B cell (primary cell): Measurements from ENCODE around the gene C17orf50. TPM values are rescaled to one million over a fixed set of nuclear protein-coding genes. Genes with fewer than 3 reads are reported as not detected.

Source experiments
- ATAC-seq: fragments of 200-7000 bp; cut with Tn5 transposase; one replicate; pipeline ENCODE4 v1.10.0; 2021; ENCODE audit warnings: low read depth, mild to moderate bottlenecking, moderate number of reproducible peaks, moderate library complexity
- CTCF ChIA-PET: fragments of 350-600 bp; sonication (Branson Sonifier 250); formaldehyde crosslinking; loops from one replicate; lab custom pipeline; 2021; ENCODE audit warnings: antibody characterized with exemption, inconsistent platforms; lab: Charles Lee
- POLR2A ChIA-PET: fragments of 350-600 bp; sonication (Branson Sonifier 250); formaldehyde crosslinking; loops from one replicate; lab custom pipeline; 2021; ENCODE audit warnings: antibody characterized with exemption; lab: Charles Lee
- DNase-seq: peaks from one replicate; pipeline ENCODE4 v3.0.0; 2013
- H2AFZ ChIP-seq: 2 replicates; pipeline ENCODE4 v1.6.1; 2012; ENCODE audit warnings: mild to moderate bottlenecking, low read depth, low read length; ENCODE audit not compliant: insufficient read depth, poor library complexity, severe bottlenecking
- H3K27ac ChIP-seq, 2 donors: 1 replicate in 1 of 2; 2 replicates in 1 of 2; pipeline ENCODE4 v1.5.1; 2012 to 2013; ENCODE audit warnings: low read length in 2 of 2, mild to moderate bottlenecking in 2 of 2, moderate library complexity in 1 of 2
- H3K27me3 ChIP-seq, 4 experiments: fragments of 200-600 bp in 1 of 4; sonication (generic) in 1 of 4; replicated peaks in 1 of 4; 1 replicate in 2 of 4; 2 replicates in 2 of 4; pipeline versions ENCODE4 v1.6.1 to v1.7.0; 2013 to 2016; ENCODE audit warnings: low read length in 3 of 4, mild to moderate bottlenecking in 2 of 4, mixed read lengths in 1 of 4, moderate library complexity in 1 of 4; ENCODE audit not compliant: insufficient read depth in 4 of 4, control insufficient read depth in 3 of 4; ENCODE audit errors: control extremely low read depth in 1 of 4
- H3K36me3 ChIP-seq, 2 experiments: replicated peaks in 1 of 2; 1 replicate in 1 of 2; 2 replicates in 1 of 2; pipeline versions ENCODE4 v1.6.1 to v1.7.1; 2013; ENCODE audit warnings: low read length in 1 of 2; ENCODE audit not compliant: insufficient read depth in 2 of 2, control insufficient read depth in 1 of 2; ENCODE audit errors: control extremely low read depth in 1 of 2, extremely low read depth in 1 of 2
- H3K4me1 ChIP-seq, 2 donors: fragments of 200-600 bp in 1 of 2; sonication (generic) in 1 of 2; 1 replicate in 1 of 2; 2 replicates in 1 of 2; pipeline versions ENCODE4 v1.5.1 to v1.6.1; 2013 to 2017; ENCODE audit warnings: low read length in 2 of 2; ENCODE audit not compliant: control insufficient read depth in 2 of 2, insufficient read depth in 2 of 2
- H3K4me2 ChIP-seq: replicated peaks from 2 replicates; pipeline ENCODE3; 2012; ENCODE audit warnings: mild to moderate bottlenecking, low read depth, low read length; ENCODE audit not compliant: poor library complexity, severe bottlenecking
- H3K4me3 ChIP-seq, 5 experiments: fragments of 200-600 bp in 1 of 5; sonication (generic) in 1 of 5; 1 replicate in 3 of 5; 2 replicates in 2 of 5; pipeline versions ENCODE4 v1.5.1 to v1.7.0; 2011 to 2016; ENCODE audit warnings: low read length in 4 of 5, mild to moderate bottlenecking in 4 of 5, low read depth in 2 of 5, control low read depth in 1 of 5, moderate library complexity in 1 of 5; ENCODE audit not compliant: insufficient read depth in 1 of 5; ENCODE audit errors: control extremely low read depth in 1 of 5, extremely low read depth in 1 of 5
- H3K79me2 ChIP-seq: fragments of 200-600 bp; sonication (generic); one replicate; pipeline ENCODE4 v1.6.0; 2016; ENCODE audit warnings: low read length; ENCODE audit not compliant: control insufficient read depth, insufficient read depth
- H3K9ac ChIP-seq: fragments of 200-600 bp; sonication (generic); 2 replicates; pipeline ENCODE4 v1.6.1; 2017; ENCODE audit warnings: mild to moderate bottlenecking, low read length, moderate library complexity
- H3K9me3 ChIP-seq, 3 donors: one replicate each; pipeline versions ENCODE4 v1.6.1 to v1.7.1; 2013; ENCODE audit warnings: low read length in 2 of 3; ENCODE audit not compliant: control insufficient read depth in 2 of 3, insufficient read depth in 1 of 3; ENCODE audit errors: control extremely low read depth in 1 of 3
- H4K20me1 ChIP-seq: 2 replicates; pipeline ENCODE4 v1.6.0; 2012; ENCODE audit warnings: mild to moderate bottlenecking, low read length; ENCODE audit not compliant: insufficient read depth, control insufficient read depth, poor library complexity, severe bottlenecking
- H3K27ac Mint-ChIP-seq: one replicate; pipeline ENCODE4 v1.8.0; 2021; ENCODE audit warnings: mixed read lengths
- H3K27me3 Mint-ChIP-seq: one replicate; pipeline ENCODE4 v1.8.0; 2021; ENCODE audit warnings: mixed read lengths
- H3K4me1 Mint-ChIP-seq: one replicate; pipeline ENCODE4 v1.8.0; 2021; ENCODE audit warnings: mixed read lengths
- H3K4me3 Mint-ChIP-seq: one replicate; pipeline ENCODE4 v1.8.0; 2021; ENCODE audit warnings: mixed read lengths
- H3K9me3 Mint-ChIP-seq: one replicate; pipeline ENCODE4 v1.8.0; 2022; ENCODE audit warnings: mixed read lengths; ENCODE audit not compliant: insufficient read depth
- EZH2 ChIP-seq: IDR thresholded peaks from 2 replicates; pipeline ENCODE4 v1.6.1; 2012; ENCODE audit warnings: borderline replicate concordance, low read depth, mild to moderate bottlenecking, moderate library complexity, low read length; ENCODE audit not compliant: insufficient read depth, poor library complexity, severe bottlenecking
- WGBS: methylation state at CpG from one replicate; pipeline ENCODE4 v1.1.5; 2013; ENCODE audit warnings: missing lambda C conversion rate; ENCODE audit not compliant: insufficient coverage; 5-methylcytosine and 5-hydroxymethylcytosine counted together
- intact Hi-C: fragments of 100-400 bp; cut with micrococcal nuclease; formaldehyde crosslinking; loops from one replicate; pipeline ENCODE4 v1.10.0; 2022
- polyA plus RNA-seq: library from polyadenylated mRNA; depleted of rRNA; stranded (reverse); fragments of >200 nt; gene quantifications from 2 replicates; pipeline ENCODE4 v1.2.3, GENCODE V29; 2012
- total RNA-seq, 2 donors: library from RNA; stranded (reverse); fragments of 120-200 nt in 1 of 2; gene quantifications; 1 replicate in 1 of 2; 2 replicates in 1 of 2; pipeline versions ENCODE4 v1.2.3 to v1.2.4, GENCODE V29; 2013 to 2022
- TF ChIP-seq, protein P1 (sequence below): fragments of 200-600 bp; IDR thresholded peaks from one replicate; pipeline ENCODE4 v1.8.0; 2022; ENCODE audit warnings: antibody characterized with exemption, mild to moderate bottlenecking

The C17orf50 gene
- total and polyA plus RNA-seq, 2 donors (not counting 1 experiment from before 2014, with no cell fraction given): not detected

GRCh38 chr17:35773679-35774425 lies 13.2 kb downstream of the C17orf50 start:
- DNase-seq (no peak), ATAC-seq (no peak)
- TF ChIP-seq, protein P1, sequence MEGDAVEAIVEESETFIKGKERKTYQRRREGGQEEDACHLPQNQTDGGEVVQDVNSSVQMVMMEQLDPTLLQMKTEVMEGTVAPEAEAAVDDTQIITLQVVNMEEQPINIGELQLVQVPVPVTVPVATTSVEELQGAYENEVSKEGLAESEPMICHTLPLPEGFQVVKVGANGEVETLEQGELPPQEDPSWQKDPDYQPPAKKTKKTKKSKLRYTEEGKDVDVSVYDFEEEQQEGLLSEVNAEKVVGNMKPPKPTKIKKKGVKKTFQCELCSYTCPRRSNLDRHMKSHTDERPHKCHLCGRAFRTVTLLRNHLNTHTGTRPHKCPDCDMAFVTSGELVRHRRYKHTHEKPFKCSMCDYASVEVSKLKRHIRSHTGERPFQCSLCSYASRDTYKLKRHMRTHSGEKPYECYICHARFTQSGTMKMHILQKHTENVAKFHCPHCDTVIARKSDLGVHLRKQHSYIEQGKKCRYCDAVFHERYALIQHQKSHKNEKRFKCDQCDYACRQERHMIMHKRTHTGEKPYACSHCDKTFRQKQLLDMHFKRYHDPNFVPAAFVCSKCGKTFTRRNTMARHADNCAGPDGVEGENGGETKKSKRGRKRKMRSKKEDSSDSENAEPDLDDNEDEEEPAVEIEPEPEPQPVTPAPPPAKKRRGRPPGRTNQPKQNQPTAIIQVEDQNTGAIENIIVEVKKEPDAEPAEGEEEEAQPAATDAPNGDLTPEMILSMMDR: no peak
- no peak for TF ChIP-seq EZH2
- Mint-ChIP-seq H3K4me1 (no peaks in the 10 kb centered on the region), H3K4me3 (no peak overlapping the region), H3K27me3 (peaks cover 13% of the 10 kb centered on the region), H3K9me3 (no peaks in the 10 kb centered on the region), H3K27ac (no peak overlapping the region)
- H3K27me3 ChIP-seq: peaks cover 0 to 5% (median under 1%) of the 10 kb centered on the region in 4 experiments
- no peak overlapping the region for H3K4me2 ChIP-seq
- H2AFZ ChIP-seq: no peak overlapping the region
- no peak overlapping the region for H3K9ac ChIP-seq
- ChIA-PET POLR2A (no interaction called here), CTCF (interaction anchor here (2.0 kb wide), 1 partner anchor 10 kb away, joined by 9 read pairs; no protein-coding TSS in a partner anchor)
- no peak overlapping the region for H3K4me3 ChIP-seq
- no peaks in the 10 kb centered on the region for H3K4me1 ChIP-seq
- no peak overlapping the region for H3K27ac ChIP-seq
- no peaks in the 10 kb centered on the region for H4K20me1 ChIP-seq
- intact Hi-C loops: no loop called here
- 76% methylated on average over 8 of the region's 10 CpGs for WGBS
- H3K36me3 ChIP-seq: no peaks in the 10 kb centered on the region
- H3K9me3 ChIP-seq: peaks cover 0 to 3% (median 0%) of the 10 kb centered on the region in 3 donors
- no peaks in the 10 kb centered on the region for H3K79me2 ChIP-seq

DNA sequence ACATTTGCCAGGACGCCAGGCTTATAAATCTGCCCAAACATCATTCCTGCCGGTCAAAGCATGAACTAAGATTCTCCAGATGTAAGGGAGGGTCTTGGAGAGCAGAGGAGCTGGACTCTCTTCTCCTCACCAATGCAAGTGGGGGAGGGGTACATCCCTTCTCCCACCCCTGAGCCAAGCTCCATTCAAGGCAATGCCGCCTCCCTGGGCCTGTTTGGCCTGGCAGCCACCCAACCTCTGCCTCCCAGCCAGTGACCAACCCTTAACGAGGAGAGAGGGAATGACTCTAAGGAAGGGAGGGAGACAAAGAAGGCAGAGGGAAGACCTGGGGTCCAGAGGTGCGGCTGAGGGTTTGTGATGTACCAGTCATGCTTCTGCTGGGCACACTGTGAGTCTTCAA lies 13.8 kb downstream of the C17orf50 start:
- WGBS: 79% methylated on average over 2 of the region's 5 CpGs
- Mint-ChIP-seq H3K27me3 (peaks cover 13% of the 10 kb centered on the region), H3K4me1 (no peaks in the 10 kb centered on the region)

More for the DNA sequence above, 13.8 kb downstream of the C17orf50 start:
- Mint-ChIP-seq H3K4me3 (no peak overlapping the region), H3K9me3 (no peaks in the 10 kb centered on the region), H3K27ac (no peak overlapping the region)
- Histone ChIP-seq H3K4me2 (no peak overlapping the region), H3K27me3 (peaks cover 0 to 5% (median under 1%) of the 10 kb centered on the region in 4 experiments), H2AFZ (no peak overlapping the region), H3K27ac (no peak overlapping the region), H3K79me2 (no peaks in the 10 kb centered on the region), H3K4me1 (no peaks in the 10 kb centered on the region), H3K9me3 (peaks cover 0 to 3% (median 0%) of the 10 kb centered on the region in 3 donors), H3K9ac (no peak overlapping the region), H3K36me3 (no peaks in the 10 kb centered on the region), H4K20me1 (no peaks in the 10 kb centered on the region), H3K4me3 (no peak overlapping the region)
- TF ChIP-seq EZH2: no peak
- TF ChIP-seq, protein P1: no peak
- no peak for DNase-seq
- intact Hi-C loops: no loop called here
- no peak for ATAC-seq
- POLR2A ChIA-PET: no interaction called here
- CTCF ChIA-PET: interaction anchor here (2.0 kb wide), 1 partner anchor 10 kb away, joined by 9 read pairs; no protein-coding TSS in a partner anchor
